CD14-positive monocyte (primary cell): ENCODE data around the gene RFLNA. TPM values are rescaled to one million over a fixed set of nuclear protein-coding genes. Genes with fewer than 3 reads are reported as not detected.
A peak's percentile ranks its signal among the peaks of the same experiment; 100 is the strongest.

Source experiments
- DNase-seq, 3 donors: peaks; one replicate each; pipeline ENCODE4 v3.0.0-alpha.2; 2011 to 2022
- H2AFZ ChIP-seq: 2 replicates; pipeline ENCODE4 v1.6.0; 2012; ENCODE audit warnings: mild to moderate bottlenecking, low read depth, low read length, inconsistent platforms; ENCODE audit not compliant: insufficient read depth, poor library complexity, severe bottlenecking
- H3K27ac ChIP-seq, 2 donors: 1 replicate in 1 of 2; 2 replicates in 1 of 2; pipeline ENCODE4 v1.5.1; 2012 to 2013; ENCODE audit warnings: low read length in 2 of 2, control low read depth in 1 of 2, inconsistent platforms in 1 of 2, low read depth in 1 of 2, mild to moderate bottlenecking in 1 of 2
- H3K27me3 ChIP-seq, 2 donors: one replicate each; pipeline versions ENCODE4 v1.6.0 to v1.6.1; 2011 to 2013; ENCODE audit warnings: low read length in 2 of 2; ENCODE audit not compliant: control insufficient read depth in 2 of 2, insufficient read depth in 2 of 2
- H3K36me3 ChIP-seq, 2 donors: replicated peaks in 1 of 2; 1 replicate in 1 of 2; 2 replicates in 1 of 2; pipeline versions ENCODE4 v1.5.1 to v1.6.1; 2012 to 2013; ENCODE audit warnings: low read length in 2 of 2, control low read depth in 1 of 2, inconsistent platforms in 1 of 2, mild to moderate bottlenecking in 1 of 2; ENCODE audit not compliant: insufficient read depth in 2 of 2, control insufficient read depth in 1 of 2
- H3K4me1 ChIP-seq, 2 donors: 1 replicate in 1 of 2; 2 replicates in 1 of 2; pipeline versions ENCODE4 v1.5.1 to v1.6.1; 2012 to 2013; ENCODE audit warnings: low read length in 2 of 2, control low read depth in 1 of 2, inconsistent platforms in 1 of 2, mild to moderate bottlenecking in 1 of 2, moderate library complexity in 1 of 2; ENCODE audit not compliant: insufficient read depth in 2 of 2, control insufficient read depth in 1 of 2
- H3K4me2 ChIP-seq: replicated peaks from 2 replicates; pipeline ENCODE3; 2012; ENCODE audit warnings: low read length, moderate library complexity, mild to moderate bottlenecking; ENCODE audit not compliant: poor library complexity, severe bottlenecking; ENCODE audit errors: extremely low read depth
- H3K4me3 ChIP-seq, 3 experiments: fragments of 200-600 bp in 1 of 3; sonication (generic) in 1 of 3; replicated peaks in 1 of 3; 1 replicate in 2 of 3; 2 replicates in 1 of 3; pipeline ENCODE4 v1.5.1; 2011 to 2013; ENCODE audit warnings: low read length in 3 of 3, mild to moderate bottlenecking in 3 of 3, control low read depth in 2 of 3, low read depth in 2 of 3, inconsistent platforms in 1 of 3, moderate library complexity in 1 of 3
- H3K79me2 ChIP-seq: 2 replicates; pipeline ENCODE4 v1.6.0; 2012; ENCODE audit warnings: mild to moderate bottlenecking, control low read depth, inconsistent platforms, low read length, moderate library complexity; ENCODE audit not compliant: insufficient read depth
- H3K9ac ChIP-seq: 2 replicates; pipeline ENCODE4 v1.6.0; 2017; ENCODE audit warnings: low read length, mild to moderate bottlenecking; ENCODE audit not compliant: insufficient read depth, poor library complexity, severe bottlenecking
- H3K9me3 ChIP-seq, 2 donors: replicated peaks in 1 of 2; 1 replicate in 1 of 2; 2 replicates in 1 of 2; pipeline versions ENCODE4 v1.5.1 to v1.6.1; 2012 to 2013; ENCODE audit warnings: low read length in 2 of 2, control low read depth in 1 of 2; ENCODE audit not compliant: control insufficient read depth in 1 of 2, insufficient read depth in 1 of 2
- H4K20me1 ChIP-seq: 2 replicates; pipeline ENCODE4 v1.6.0; 2012; ENCODE audit warnings: mild to moderate bottlenecking, low read length, control low read depth, moderate library complexity; ENCODE audit not compliant: insufficient read depth
- H3K27ac Mint-ChIP-seq, 7 donors: one replicate each; pipeline ENCODE4 v1.8.0; 2020; ENCODE audit warnings: mild to moderate bottlenecking in 7 of 7, mixed read lengths in 7 of 7, moderate library complexity in 6 of 7, inconsistent platforms in 2 of 7
- H3K27me3 Mint-ChIP-seq, 3 donors: one replicate each; pipeline ENCODE4 v1.8.0; 2021 to 2022; ENCODE audit warnings: low read depth in 3 of 3, mild to moderate bottlenecking in 3 of 3, mixed read lengths in 3 of 3, moderate library complexity in 3 of 3, inconsistent platforms in 1 of 3
- H3K36me3 Mint-ChIP-seq, 2 donors: one replicate each; pipeline ENCODE4 v1.8.0; 2020; ENCODE audit warnings: mixed read lengths in 2 of 2, inconsistent platforms in 1 of 2, mild to moderate bottlenecking in 1 of 2
- H3K4me1 Mint-ChIP-seq: one replicate; pipeline ENCODE4 v1.8.0; 2020; ENCODE audit warnings: mild to moderate bottlenecking, mixed read lengths
- H3K4me3 Mint-ChIP-seq, 2 donors: one replicate each; pipeline ENCODE4 v1.8.0; 2020; ENCODE audit warnings: mild to moderate bottlenecking in 2 of 2, mixed read lengths in 2 of 2, moderate library complexity in 1 of 2
- H3K9me3 Mint-ChIP-seq, 7 donors: one replicate each; pipeline ENCODE4 v1.8.0; 2020 to 2022; ENCODE audit warnings: mixed read lengths in 7 of 7, mild to moderate bottlenecking in 6 of 7, moderate library complexity in 6 of 7, inconsistent platforms in 2 of 7
- WGBS: methylation state at CpG from one replicate; pipeline ENCODE4 v1.1.5; 2013; ENCODE audit warnings: missing lambda C conversion rate; ENCODE audit not compliant: insufficient coverage; 5-methylcytosine and 5-hydroxymethylcytosine counted together
- intact Hi-C, 2 donors: fragments of 100-400 bp; cut with micrococcal nuclease; formaldehyde crosslinking; loops; one replicate each; pipeline versions ENCODE4 v1.15.0 to v1.15.1; 2023
- polyA plus RNA-seq, 3 donors: library from polyadenylated mRNA; depleted of rRNA in 1 of 3; unstranded in 2 of 3; stranded (reverse) in 1 of 3; fragments of 300-500 nt in 2 of 3; fragments of >200 nt in 1 of 3; fragmentation: Illumina TruSeq in 2 of 3; gene quantifications; 1 replicate in 2 of 3; 2 replicates in 1 of 3; pipeline ENCODE4 v1.2.3, GENCODE V29; 2012 to 2021
- TF ChIP-seq, protein P1 (sequence below): fragments of 200-600 bp; IDR thresholded peaks from one replicate; pipeline ENCODE4 v1.8.0; 2022; ENCODE audit warnings: antibody characterized with exemption, mild to moderate bottlenecking

The RFLNA gene
- polyA plus RNA-seq, 3 donors, result not detected

DNA sequence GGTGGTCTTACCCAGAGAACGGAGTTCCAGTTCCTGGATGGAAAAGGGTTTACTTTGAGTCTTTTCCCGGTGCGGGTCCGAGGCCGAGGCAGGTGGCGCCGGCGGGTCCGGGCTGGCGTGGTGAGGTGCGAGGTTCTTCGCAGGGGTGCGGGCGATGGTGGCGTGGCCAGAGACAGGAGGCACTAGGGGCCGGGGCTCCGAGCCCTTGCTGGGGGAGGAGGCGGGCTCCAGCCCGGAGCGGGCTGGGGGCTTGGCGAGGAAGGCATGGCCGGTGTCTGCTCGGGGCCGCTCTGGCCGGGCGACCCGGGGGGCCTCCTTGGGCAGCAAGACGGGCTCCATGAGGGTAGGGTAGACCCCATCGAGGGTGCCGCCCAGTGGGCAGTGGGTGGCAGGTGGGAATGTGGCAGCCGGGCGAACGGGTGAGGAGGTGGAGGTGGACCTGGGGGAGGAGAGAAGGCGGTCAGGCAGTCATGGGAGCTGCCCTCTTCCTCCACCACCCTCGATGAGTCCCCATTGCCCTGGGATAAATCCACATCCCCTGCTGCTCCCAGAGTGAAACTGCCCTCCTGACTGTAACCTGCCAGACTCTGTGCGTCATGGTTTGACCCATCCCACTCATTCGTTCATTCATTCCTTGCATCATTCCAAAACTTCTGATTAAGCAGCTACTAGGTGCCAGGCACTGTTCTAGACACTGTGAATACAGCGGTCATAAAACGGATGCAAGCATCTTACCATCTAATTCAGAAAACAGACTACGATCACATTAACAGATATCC, 42.0 kb downstream of the RFLNA start:
- no peak overlapping the region for H3K27ac ChIP-seq
- H2AFZ ChIP-seq, result no peak overlapping the region
- H3K4me3 ChIP-seq, result no peak overlapping the region
- no peaks in the 10 kb centered on the region for H3K4me1 ChIP-seq
- WGBS, result 98% methylated on average over 29 of the region's 40 CpGs
- TF ChIP-seq, protein P1, sequence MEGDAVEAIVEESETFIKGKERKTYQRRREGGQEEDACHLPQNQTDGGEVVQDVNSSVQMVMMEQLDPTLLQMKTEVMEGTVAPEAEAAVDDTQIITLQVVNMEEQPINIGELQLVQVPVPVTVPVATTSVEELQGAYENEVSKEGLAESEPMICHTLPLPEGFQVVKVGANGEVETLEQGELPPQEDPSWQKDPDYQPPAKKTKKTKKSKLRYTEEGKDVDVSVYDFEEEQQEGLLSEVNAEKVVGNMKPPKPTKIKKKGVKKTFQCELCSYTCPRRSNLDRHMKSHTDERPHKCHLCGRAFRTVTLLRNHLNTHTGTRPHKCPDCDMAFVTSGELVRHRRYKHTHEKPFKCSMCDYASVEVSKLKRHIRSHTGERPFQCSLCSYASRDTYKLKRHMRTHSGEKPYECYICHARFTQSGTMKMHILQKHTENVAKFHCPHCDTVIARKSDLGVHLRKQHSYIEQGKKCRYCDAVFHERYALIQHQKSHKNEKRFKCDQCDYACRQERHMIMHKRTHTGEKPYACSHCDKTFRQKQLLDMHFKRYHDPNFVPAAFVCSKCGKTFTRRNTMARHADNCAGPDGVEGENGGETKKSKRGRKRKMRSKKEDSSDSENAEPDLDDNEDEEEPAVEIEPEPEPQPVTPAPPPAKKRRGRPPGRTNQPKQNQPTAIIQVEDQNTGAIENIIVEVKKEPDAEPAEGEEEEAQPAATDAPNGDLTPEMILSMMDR, result no peak
- H3K9me3 ChIP-seq, result no peaks in the 10 kb centered on the region
- H3K36me3 ChIP-seq, result peaks cover 78 to 91% of the 10 kb centered on the region in 2 donors
- H3K9ac ChIP-seq, result no peak overlapping the region
- Mint-ChIP-seq H3K9me3 (peaks cover 0 to 2% (median 0%) of the 10 kb centered on the region in 7 donors), H3K27ac (peak overlapping the region in 1 of 7 donors; percentile 33), H3K4me3 (no peak overlapping the region), H3K27me3 (no peaks in the 10 kb centered on the region), H3K36me3 (peaks cover 62 to 92% of the 10 kb centered on the region in 2 donors), H3K4me1 (no peaks in the 10 kb centered on the region)
- no peaks in the 10 kb centered on the region for H3K79me2 ChIP-seq
- DNase-seq, result no peak
- H3K27me3 ChIP-seq, result no peaks in the 10 kb centered on the region
- no peak overlapping the region for H3K4me2 ChIP-seq
- intact Hi-C loops, result no loop called here
- H4K20me1 ChIP-seq, result peaks cover 84% of the 10 kb centered on the region

DNA sequence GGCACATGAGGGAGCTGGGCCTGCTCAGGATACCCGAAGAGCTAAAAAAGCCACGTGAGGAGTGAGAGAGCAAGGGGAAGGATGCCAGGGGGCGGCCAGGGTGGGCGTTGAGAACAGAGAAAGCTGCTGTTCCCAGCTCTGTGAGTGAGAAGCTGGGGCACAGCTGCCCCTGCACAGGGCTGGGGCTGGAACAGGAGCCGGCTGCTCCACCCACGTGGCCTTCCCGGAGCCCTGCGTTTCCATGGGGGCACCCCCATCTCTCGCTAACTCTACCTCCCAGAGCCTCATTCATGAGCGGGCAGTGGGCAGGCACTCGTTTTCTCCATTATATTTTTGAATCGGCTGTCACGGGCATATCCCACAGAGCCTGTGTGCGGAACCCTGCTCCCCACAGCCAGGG, 42.7 kb downstream of the RFLNA start:
- Mint-ChIP-seq H3K36me3 (peaks cover 61 to 91% of the 10 kb centered on the region in 2 donors), H3K27me3 (peaks cover 0 to under 1% (median 0%) of the 10 kb centered on the region in 3 donors), H3K4me3 (no peak overlapping the region), H3K9me3 (peaks cover 0 to 2% (median 0%) of the 10 kb centered on the region in 7 donors), H3K4me1 (no peaks in the 10 kb centered on the region), H3K27ac (peak overlapping the region in 1 of 7 donors; percentile 33)
- TF ChIP-seq, protein P1, result no peak
- no peaks in the 10 kb centered on the region for H3K27me3 ChIP-seq
- intact Hi-C loops, result no loop called here
- no peak overlapping the region for H3K9ac ChIP-seq
- H3K36me3 ChIP-seq, result peaks cover 76 to 91% of the 10 kb centered on the region in 2 donors
- no peaks in the 10 kb centered on the region for H3K4me1 ChIP-seq
- no peak overlapping the region for H2AFZ ChIP-seq
- no peak overlapping the region for H3K27ac ChIP-seq
- no peak overlapping the region for H3K4me3 ChIP-seq
- 90% methylated on average over 10 of the region's 14 CpGs for WGBS
- no peaks in the 10 kb centered on the region for H3K79me2 ChIP-seq
- no peak for DNase-seq
- H3K9me3 ChIP-seq, result no peaks in the 10 kb centered on the region
- H3K4me2 ChIP-seq, result no peak overlapping the region
- H4K20me1 ChIP-seq, result peaks cover 80% of the 10 kb centered on the region
